ENCODE measurements around the gene ZCCHC4.

The ZCCHC4 gene

DNA sequence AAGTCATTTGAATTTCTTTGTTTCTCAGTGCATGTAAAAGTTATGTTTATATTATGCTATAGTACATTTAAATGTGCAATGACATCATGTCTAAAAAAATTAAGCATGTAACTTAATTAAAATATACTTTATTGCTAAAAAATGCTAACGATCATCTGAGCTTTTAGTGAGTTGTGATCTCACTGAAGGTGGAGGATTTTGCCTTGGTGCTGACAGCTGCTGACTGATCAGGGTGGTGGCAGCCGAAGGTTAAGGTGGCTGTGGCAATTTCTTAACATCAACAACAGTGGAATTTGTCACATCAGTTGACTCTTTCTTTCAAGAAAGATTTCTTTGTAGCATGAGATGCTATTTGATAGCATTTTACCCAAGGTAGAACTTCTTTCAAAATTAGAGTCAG, 71.1 kb downstream of the ZCCHC4 start:
- no peak for DNase-seq

DNA sequence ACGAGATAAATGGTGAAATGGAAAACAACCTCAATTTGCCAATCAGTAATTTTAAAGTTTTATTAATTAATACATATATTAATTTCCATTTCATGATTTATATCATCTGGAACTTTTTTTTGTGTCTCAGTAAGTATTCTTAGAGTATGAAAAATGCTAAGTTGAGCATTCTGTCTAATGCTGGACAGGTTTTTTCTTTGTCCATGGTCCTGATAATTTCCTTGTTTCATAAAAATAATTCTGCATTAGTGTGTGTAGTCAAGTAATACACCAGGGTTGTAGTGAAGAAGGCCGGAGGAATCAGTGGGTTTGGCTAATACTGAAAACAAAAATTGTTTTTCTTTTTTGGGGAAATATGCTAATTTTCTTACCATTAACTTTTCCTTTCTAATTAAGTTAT, 74.4 kb downstream of the ZCCHC4 start:
- no peak for DNase-seq

DNA sequence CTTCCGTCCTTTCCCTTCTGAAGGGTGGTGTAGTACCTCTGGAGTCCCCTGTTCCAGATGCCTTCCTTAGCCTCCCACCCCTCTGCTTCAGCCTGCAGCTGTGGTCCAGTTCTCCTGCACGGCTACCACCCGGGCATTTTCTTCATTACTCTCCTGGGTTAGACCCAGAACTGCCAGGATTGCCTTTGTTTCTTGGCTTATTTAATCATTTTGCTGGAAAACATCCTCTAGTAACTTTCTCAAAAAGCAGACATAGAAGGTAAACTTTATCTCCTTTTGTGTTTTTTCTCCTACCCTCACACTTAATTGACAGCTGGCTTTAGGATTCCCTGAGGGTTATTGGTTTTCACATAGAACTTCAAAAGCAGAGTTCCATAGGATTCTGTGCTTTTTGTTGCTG, 84.7 kb downstream of the ZCCHC4 start:
- no peak for DNase-seq

DNA sequence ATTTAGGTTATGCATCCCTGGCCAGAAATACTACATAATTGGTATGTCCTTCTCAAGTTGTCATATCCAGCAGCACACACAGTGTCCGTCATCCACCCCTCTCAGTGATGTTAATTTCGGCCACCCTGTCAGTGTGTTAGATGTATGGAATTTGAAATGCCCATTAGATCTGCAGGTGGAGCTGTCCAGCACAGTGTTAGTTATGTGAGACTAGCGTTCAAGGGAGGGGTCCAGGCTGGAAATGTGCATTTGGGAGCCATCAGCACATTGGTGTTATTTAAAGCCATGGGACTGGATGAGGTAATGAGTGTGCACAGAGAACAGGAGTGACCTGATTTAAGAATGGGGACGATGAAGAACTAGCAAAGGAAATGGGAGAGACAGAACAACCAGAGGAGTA, 86.9 kb downstream of the ZCCHC4 start:
- no peak for DNase-seq

DNA sequence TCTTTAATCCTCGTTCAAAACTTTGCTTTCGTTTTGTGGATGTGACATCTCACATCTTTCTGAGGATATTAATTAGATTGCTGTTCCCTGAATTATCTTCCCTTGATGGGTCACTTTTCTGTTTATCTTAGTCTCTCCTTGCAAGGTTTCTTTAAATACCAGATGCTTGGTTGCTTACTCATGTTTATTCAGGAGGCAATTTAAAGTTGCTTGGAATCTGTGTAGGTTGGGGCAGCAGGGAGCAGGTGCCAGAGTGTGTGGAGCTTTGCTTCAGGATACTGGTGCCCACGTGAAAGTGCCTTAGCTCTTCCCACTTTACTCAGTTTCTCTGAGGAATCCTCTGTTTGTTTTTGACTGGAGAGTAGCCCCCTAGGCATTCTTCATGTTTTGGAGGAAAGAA, 88.5 kb downstream of the ZCCHC4 start:
- DNase-seq = no peak

DNA sequence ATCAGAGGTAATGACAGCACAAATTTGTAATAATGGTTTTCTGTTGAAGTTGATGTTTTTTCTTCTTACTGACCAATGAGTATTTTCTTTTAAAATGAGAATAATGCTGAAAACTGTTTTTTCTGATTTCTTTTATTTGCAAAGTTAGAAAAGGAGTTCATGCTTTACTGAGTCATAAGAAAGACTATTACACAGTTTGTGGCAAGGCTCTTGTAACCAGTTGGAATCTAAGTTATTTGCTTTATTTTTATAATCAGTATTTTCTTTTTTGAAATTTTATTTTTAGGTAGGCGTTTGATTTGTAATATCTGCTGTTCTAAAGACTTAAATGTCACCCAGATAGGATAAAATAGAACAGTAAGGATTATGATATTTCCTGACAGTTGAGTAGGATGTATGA, 89.9 kb downstream of the ZCCHC4 start:
- no peak for DNase-seq

DNA sequence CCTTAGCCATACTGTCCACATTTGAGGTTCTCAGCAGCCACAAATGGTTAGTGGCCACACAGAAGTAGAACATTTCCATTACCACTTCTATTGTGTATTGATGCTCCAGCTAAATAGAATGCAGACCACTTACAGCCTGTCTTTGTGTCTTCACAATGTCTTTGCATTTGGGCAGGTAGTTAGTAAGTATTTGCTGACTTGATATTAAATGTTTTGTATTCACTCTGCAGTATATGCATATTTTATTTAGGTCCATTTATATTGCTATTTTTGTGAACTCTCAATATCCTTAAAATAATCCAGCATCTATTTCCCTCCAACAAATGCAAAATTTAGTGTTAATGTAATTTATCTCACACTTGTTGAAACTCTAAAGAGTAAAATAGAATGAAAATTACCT, 91.1 kb downstream of the ZCCHC4 start:
- DNase-seq = no peak

DNA sequence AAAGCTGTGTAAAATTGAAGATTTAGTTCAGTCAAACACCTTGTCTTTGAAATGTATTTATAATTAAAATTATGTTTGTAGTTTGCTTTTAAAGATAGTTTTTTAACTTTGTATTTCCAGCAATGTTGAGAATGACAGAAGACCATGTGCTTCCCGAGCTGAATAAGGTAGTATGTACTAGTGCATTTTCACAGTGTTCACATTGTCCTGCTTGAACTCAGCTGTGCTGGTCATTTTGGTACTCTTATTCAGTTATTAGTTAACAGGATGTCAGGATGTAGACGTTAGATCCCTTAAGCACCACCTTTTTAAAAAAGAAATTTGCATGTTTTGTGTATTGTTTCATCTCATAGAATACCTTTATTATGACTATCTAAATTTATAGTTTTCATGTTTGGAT, 92.9 kb downstream of the ZCCHC4 start:
- no peak for DNase-seq

DNA sequence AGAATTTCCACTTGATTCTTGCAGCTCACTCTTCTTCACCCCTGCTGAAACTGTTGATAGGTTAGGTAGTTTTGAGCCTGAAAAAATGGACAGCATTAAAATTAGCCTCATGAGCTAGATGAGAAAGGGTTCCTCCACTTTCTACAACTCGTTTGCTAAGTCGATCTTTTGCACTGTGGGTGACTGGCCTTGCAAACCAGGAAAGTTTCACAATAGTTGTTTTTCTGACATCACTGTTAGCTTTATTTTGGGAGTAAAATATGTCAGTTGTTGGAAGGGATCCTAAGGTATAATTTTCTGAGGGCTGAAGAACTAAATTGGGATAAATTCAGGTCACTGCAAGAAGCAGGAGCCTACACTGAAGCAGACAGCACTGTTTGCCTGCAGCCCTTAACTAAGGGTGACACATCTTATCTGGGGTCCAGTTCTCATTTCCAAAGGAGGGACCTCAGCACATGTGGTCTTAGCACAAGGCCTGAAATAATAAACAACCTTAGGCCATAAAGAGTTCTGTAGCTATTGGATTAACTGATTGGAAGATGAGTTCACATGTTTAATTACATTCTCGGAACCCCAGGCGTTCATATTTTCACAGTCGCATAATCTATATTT, 93.6 kb downstream of the ZCCHC4 start:
- no peak for DNase-seq

DNA sequence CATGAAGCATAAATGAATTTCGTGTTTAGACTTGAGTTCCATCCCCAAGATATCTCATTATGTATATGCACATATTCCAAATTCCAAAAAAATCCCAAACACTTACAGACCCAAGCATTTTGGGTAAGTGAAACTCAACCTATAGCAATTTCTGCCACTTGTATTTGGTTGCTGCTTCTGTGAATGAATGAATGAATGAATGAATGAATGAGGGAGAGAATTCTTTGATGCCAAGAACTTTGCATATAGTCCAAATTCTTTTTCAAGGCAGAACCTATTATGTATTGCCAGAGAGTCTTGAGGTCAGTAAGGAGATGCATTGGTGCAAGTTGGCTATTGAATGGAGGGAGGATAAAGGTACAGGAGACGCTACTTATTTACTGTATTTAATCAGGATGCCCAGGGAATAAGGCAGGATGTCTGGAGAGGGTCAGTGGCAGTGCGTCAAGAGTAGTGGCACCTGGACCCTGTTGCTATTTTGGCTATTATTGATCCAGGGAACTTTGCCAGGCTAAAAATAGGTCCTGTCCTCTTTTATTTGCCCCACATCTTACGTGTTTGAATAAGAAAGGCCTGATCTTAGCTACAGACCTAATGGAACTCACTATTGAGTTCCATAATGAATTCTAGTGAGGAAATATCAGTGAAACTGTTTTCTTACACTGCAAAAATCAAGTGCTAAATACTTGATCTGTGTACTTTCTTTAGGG, 98.4 kb downstream of the ZCCHC4 start:
- DNase-seq = no peak

DNA sequence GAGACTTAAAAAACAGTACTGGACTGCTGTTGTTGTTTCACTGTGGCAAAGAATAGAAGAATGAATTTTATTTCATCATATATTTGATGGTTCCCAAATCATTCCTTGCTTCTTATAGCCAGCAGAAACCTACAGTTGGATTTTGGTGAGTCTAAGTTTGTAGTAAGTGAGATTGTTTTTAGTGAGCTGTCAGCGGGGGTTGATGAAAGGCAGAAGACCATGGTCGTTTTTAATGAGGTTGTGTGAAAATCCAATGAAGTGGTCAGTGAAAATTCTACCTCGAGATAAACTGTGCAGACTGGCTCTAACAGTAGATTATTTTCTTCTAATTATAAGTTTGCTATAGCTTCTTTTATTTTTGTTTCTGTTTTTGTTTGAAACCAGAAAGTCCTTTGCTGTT, 100.7 kb downstream of the ZCCHC4 start:
- no peak for DNase-seq

DNA sequence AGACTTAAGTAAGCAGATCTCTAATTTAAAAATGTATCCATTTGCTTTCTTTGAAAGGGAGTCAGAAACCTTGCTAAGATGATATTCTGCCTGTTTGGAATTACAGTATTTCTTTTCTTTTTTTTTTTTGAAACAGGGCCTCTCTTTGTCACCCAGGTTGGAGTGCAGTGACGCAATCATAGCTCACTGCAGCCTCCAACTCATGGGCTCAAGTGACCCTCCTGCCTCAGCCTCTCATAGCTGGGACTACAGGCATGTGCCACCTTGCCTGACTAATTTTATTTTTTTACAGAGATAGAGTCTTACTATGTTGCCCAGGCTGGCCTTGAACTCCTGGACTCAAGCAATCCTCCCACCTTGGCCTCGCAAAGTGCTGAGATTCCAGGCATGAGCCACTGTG, 104.4 kb downstream of the ZCCHC4 start:
- no peak for DNase-seq

All from NCI-H1694 treated with DMSO at 0.1 percent for 48 hours (cell line).